CD4-positive, alpha-beta T cell treated with Interferon alpha-2 for 1 hour (primary cell): ENCODE data around the gene STS.
"Not testable (repeated sequence)": the region's sequence is repeated elsewhere in the genome, so short reads cannot be mapped to it uniquely, and the experiment has no call there.

Experiments
- DNase-seq, 2 donors: peaks; one replicate each; pipeline ENCODE4 v3.0.0-alpha.2; 2020 to 2022

The STS gene

DNA sequence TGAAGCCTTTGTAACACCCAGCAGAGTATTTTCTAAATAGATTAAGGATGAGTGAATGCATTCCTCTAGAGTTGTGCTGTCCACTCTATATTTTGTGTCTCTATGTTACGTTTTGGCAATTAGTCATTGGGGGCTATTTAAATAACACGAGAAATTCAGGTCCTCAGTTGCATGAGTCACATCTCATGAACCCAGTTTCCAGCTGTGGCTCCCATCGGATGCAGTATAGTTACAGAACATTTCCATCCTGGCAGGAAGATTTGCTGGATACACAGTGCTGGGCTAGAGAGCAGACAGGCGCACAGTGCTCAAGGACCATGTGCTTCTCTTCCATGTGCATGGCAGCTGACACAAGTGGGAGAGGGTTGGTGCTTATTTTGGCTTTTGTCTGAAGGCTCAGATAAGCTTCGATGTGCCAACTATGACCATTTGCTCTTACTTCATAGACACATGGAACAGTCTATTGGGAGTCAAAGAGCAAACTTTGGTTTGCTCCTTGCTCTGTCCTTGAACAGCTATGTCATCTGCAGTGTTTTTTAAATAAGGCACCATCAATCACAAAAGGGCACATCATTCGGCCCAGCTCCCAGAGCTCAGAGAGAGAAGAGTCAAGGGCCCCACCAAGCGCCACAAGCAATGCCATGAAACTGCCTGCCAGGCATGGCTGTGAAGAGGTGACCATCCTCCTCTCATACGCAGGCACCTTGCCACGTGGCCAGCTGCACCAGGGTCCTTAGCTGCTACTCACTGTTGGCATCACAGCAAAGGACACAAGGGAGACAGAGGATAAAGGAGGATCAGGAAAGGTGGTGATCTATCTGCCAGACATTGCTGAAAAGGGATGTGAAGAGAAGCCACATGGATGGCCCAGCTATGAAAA is 8.1 kb upstream of the STS start:
- no peak for DNase-seq

- DNase-seq, result no peak
Observed at GRCh38 chrX:7143076-7143475, 4.4 kb upstream of the STS start.

GRCh38 chrX:7143941-7144525 is 3.5 kb upstream of the STS start:
- no peak for DNase-seq

DNA sequence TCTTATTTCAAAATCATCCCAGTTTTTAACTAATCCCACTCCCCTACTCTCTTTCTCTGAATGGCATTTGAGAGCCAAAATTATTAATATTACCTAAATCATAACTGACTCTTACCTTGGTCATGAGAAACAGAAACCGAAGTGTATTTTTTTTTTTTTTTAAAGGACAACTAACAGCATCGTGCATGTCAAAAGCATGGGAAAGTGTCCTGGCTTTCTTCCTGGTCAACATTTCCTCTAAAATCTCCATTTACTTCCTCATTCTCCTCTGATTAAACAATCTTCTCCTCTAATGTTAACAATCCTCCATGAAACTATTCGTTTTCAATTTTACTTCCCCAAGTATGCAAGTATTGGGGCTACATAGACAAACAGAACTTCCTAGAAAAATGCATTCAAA is 2.1 kb upstream of the STS start:
- DNase-seq, result no peak

- DNase-seq, result no peak
Observed at GRCh38 chrX:7146020-7146702, 1.4 kb upstream of the STS start.

DNA sequence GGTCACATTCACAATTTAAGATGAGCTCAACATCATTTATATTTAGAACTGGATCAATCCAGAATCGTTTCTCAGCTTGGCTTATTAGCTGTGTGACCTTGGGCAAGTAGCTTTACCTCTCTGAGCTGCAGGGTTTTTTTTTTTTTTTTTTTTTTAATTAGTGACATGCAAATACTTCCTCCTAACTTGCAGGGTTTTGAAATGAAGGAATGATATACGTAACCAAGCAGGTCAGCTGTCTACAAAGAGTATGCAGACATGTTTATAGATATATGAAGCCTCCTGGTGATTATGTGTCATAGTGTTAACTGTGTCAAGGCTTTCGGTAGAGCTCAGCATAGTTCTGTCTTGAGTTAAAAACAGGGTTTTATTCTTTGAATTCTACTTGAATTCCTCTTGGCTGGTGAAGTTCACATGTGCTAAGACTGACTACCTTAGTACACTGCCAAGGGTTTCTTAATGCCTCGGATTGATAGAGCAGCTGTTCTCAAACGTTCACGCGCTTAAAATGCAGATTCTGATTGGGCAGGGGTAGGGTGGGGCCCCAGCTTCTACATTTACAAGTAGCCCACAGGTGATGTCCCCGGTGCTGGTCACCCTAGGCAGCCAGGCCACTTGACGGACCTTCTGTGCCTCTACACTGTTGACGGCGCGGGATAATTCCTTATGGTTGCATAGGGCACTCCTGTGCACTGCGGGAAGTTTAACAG is 654 bp upstream of the STS start:
- peak in 1 of 2 donors; percentile 8 for DNase-seq

DNA sequence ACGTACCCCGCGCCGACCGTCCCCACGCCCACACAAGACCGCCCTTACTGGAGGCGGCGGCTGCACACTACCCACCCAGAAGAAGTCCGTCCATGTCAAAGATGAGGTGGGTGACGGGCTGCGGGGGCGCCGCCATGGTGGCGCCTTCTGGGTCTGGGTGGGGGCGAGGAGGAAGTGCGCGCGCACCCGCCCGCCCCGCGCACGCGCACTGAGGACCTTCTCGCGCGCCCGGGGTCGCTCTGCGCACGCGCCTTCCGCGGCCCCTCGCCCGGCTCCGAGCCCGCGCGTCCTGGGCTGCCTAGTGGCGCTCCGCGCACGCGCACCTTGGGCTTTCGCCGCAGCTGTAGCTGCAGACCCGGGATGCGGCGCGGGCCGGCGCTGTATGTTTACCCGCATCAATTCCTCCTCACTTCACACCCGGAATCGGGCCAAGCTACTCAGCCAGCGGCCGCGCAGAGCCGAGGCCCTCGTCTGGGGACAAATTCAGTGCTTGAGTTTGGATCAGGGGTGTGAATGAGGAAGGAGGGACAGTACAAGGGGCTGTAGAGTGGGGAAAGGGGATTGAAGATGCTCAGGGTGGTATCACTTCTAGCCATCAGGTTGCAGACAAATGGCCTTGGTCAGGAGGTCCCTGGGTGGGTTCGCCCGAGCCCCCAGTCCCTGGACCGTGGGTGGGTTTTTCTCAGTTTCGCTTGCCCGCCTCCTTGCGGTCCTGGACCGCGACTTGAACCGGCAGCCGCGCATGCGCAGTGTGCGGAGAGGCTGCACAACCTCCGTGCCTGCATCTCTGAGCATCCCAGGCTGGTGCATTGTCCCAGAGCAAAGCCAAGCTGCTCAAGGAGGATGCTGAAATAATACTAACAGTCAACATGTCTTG is 704 bp downstream of the STS start, which contains the start of gene PUDP:
PUDP (minus strand) TSS at position 176 of the 877 bp plus-strand sequence; CDS start at position 136, 40 bp downstream.
- peak; percentile 88 to 93 for DNase-seq

DNA sequence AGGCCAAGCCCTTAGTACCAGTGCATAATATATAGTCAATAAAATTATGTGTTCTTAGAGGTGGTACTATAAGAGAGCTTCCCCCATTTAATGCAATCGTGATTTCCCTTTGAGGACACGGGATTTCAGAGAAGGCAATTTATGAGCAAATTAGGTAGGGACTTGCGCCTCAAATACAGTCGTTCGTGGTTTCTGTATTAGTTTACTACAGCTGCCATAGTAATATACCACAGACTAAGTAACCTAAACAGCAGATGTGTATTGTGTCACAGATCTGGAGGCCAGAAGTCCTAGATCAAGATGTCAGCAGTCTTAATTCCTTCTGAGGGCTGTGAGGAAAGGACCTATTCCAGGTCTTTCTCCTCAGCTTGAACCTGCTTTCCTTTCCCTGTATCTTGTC is 1.9 kb downstream of the STS start:
- no peak for DNase-seq

DNA sequence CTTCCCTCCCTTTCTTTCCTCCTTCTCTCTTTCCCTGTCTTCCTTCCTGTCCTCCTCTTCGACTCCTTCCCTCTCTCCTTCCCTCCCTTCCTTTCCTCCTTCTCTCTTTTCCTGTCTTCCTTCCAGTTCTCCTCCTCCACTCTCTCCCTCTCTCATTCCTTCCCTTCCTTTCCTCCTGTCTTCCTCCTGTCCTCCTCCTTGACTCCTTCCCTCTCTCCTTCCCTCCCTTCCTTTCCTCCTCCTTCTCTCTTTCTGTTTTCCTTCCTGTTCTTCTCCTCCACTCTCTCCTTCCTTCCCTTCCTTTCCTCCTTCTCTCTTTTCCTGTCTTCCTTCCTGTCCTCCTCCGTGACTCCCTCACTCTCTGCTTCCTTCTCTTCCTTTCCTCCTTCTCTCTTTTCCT is 5.7 kb downstream of the STS start:
- no peak for DNase-seq

DNA sequence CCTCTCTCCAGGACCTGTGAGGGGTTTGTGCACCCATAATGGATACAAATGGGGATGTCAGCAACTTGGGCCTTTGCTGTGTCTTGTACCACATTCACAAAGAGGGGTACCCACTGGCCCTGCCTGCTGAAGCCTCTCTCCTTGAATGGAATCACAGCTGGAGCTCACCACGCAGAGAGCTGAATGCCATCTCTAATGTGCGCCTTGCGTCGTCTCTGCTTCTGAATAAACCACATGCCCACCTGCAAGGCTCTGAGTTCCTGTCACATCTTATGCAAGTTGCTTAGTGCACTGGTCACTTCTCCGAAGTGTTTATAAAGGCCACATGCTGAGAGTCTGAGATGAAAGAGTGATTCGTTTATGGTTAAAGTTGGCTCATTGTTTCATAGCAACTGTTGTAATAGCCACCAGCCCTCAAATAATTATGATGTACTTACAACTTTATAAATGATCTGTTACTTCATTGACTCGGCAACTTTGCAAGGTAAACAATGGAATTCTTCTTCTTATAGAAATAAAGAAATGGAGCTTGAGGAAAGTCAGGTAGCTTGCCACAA is 6.6 kb downstream of the STS start:
- no peak for DNase-seq

GRCh38 chrX:7155163-7155562 is 7.7 kb downstream of the STS start:
- no peak for DNase-seq

- no peak for DNase-seq
Observed at GRCh38 chrX:7156879-7157278, 9.4 kb downstream of the STS start.

- DNase-seq, result no peak
Observed at GRCh38 chrX:7158468-7158990, 11.0 kb downstream of the STS start.

DNA sequence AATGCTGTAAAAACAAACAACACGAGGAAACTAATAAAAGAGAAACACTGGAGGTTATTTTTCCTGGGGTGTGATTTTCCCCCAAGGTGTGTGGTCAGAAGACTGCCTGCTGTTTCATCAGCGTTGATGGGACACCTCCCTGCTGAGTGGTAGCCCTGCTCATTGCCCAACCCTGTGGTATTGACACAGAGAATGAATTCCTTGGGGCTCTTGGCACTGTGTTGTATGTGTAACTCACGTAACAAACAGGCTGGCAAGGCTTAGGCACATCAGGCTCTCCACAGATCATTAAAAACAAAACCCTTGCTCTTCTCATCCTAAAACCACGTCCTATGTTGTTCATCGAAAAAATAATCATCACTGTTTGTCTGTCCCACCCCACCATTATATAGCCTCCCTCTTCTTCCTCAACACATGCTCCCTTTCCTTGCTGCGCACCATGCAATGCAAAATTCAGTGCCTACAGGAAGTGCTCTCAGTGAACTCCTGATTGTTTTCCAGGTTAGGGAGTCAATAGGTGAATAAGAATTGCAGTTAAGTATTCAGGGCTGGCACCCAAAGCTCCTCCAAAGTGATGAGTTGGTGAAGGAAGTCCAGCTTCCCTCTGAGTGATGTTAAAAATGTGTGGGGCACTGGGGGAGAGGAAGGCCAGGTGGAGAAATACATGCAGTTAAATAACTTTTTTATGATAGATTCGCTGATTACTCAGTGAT is 11.8 kb downstream of the STS start:
- DNase-seq, result no peak

DNA sequence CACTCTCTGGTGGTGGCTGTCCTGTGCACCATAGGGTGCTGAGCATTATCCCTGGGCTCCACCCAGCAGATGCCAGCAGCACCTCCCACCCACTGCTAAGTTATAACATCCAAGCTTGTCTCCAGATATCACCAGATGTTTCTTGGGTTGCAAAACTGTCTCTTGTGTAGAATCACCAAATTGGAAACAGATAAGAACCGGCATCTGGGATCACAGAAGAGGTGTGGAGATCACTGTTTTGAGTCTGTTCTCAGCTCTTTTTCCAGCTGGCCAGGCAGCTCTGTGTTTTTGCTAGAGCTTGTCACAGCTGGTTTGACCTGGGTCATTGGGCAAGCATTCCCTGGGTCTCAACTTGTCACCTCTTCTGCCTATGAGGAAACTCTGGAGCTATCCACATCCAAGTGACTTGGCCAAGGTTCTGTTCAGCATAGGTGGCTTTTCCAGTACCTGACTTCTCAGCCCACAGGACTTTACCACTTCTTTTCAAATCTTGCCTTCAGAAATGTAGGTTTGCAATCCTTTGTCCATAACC is 15.7 kb downstream of the STS start:
- no peak for DNase-seq

DNA sequence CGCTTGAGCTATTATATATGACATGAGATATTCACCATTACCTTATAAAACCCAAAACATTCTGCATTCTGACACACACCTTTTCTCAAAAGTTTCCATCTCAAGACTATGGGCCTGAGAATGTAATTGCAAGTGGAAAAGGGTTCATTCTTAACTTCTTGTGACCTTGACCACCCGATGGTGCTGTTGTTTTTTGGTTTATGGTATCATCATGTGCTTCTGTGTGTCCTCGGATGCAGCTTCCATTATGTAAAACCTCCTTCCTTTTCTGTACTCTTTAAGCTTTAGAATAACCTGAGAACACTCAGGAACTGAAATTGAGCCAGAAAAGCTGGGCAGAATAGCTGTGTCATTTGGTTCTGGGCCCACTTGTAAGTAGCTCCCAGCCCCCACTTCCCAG is 16.7 kb downstream of the STS start:
- DNase-seq, result no peak

GRCh38 chrX:7168371-7168770 is 20.9 kb downstream of the STS start:
- DNase-seq, result no peak

DNA sequence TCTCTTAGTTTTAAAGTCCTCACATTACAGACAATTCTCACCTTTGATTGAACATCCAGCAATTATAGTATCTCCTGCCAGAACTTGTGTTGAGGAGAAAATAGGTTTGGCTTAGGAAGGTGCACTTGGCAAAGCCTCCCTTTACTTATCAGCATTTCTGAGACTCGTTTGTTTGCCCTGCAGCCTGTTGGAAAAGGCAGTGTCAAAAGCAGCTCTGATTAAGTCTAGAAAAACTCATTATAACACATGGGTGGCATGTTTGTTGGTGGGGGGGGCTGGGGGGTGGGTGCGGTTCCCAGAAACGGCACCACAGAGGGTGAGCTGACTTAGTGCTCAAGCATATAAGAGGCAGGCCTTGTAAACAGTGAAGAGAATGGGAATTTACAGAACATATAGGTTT is 22.1 kb downstream of the STS start:
- no peak for DNase-seq

- peak; percentile 22 to 32 for DNase-seq
Observed at GRCh38 chrX:7170898-7171297, 23.4 kb downstream of the STS start.

GRCh38 chrX:7178859-7179258 is 31.3 kb downstream of the STS start:
- not testable (repeated sequence) for DNase-seq

DNA sequence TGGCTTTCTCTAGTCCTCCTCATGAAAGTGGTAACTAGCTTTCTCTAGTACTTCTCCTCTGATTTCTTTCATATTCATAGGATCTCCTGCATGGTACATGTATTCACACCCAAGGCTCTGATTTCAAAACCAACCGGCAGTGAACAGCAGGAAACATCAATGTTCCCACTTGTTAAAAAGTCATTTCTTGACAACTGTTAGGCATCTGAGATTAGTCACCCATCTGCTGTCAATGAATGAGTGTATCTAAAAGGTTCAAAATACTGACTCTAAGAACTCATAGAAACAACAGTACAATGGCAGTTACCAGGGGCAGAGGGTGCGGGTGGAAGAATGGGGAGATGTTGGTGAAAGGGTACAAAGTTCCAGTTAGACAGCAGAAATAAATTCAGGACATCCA is 31.9 kb downstream of the STS start:
- DNase-seq, result no peak
